UCSD-AML1 (cell line): ENCODE data around the gene AKT1S1.

Source experiments
- DNase-seq: peaks from one replicate; lab custom pipeline; 2025; ENCODE audit not compliant: unreplicated experiment; lab: John Stamatoyannopoulos, UW

Gene AKT1S1

GRCh38 chr19:49907745-49908446 lies 30.7 kb upstream of the AKT1S1 start:
- no peak for DNase-seq

GRCh38 chr19:49906879-49907564 lies 29.9 kb upstream of the AKT1S1 start:
- no peak for DNase-seq

GRCh38 chr19:49904136-49904535 lies 27.0 kb upstream of the AKT1S1 start:
- no peak for DNase-seq

DNA sequence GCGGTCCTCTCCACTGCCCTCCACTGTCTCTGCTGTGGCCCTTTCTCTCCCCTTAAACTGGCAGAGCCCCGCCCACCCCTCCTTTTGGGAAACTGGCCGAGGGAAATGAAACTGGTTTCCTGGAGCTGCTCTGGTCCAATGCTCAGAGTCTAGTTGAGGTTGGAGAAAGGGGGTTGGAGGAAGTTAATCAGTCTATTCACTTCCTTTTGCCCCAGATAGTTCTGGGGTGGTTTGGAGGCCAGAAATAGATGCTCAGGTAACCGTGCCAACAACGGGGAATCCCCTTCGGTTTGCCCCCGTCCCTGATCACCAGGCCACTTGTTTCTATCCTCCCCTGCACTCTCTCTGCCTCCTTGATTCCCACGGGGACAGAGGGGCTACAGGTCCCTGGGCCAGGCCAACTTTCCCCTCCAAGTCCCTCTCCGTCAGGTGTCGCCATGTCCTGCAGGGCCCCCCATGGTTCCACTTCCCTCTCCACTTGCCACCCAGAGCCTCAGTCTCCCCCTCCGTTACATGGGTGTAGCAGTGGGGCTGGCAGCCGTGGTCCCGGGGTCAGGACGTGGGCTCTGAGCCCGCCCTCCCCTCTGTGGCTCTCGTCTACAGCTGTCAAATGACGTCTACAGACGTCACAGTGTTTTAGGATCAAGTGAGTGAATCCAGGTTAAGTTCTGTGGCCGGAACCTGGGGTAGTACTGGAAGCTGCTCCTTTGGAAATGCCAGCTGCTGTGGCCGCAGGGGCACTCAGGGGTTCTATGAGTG lies 19.9 kb upstream of the AKT1S1 start, which contains the start of gene IL4I1:
Gene IL4I1, minus strand, starts transcription at position 25 of the 759 bp plus-strand sequence. CDS start 727 bp downstream, outside the sequence.
- DNase-seq, result peak; percentile 70

- DNase-seq, result no peak
These were observed 18.6 kb upstream of the AKT1S1 start for GRCh38 chr19:49895566-49896297.

GRCh38 chr19:49894879-49895565 lies 17.9 kb upstream of the AKT1S1 start:
- no peak for DNase-seq

DNA sequence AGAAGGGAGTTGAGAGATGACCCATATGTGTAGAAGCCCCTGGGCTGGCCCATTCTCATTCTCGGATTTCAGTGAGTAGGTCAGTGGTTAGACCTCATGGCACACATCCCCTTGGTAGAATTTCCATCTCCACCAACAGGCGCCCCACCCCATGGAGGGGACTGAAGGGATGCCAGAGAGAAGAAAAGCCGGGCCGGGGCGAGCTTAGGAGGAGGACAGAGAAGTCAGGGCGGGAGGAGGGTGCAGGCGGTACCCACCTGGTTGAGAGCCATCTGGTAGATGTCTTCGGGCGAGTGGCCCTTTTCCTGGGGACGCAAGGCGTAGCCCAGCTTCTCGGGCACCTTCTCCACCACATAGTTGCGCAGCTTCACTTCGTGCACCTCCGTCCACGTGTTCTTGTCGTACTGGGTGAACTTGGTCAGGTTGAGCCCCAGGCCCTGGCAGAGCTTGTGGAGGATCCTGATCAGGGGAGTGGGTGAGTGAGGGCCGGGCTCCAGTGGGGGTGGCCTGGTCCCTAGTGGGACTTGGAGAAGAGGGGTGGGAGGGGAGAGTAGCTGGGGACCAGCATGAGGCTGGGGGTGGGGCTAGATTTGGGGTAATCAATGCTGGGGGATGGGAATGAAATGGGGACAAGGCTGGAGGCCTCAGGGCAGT lies 17.0 kb upstream of the AKT1S1 start:
- DNase-seq, result no peak

GRCh38 chr19:49892716-49893115 lies 15.6 kb upstream of the AKT1S1 start:
- no peak for DNase-seq

- no peak for DNase-seq
These were observed 14.2 kb upstream of the AKT1S1 start for GRCh38 chr19:49891393-49891792.

DNA sequence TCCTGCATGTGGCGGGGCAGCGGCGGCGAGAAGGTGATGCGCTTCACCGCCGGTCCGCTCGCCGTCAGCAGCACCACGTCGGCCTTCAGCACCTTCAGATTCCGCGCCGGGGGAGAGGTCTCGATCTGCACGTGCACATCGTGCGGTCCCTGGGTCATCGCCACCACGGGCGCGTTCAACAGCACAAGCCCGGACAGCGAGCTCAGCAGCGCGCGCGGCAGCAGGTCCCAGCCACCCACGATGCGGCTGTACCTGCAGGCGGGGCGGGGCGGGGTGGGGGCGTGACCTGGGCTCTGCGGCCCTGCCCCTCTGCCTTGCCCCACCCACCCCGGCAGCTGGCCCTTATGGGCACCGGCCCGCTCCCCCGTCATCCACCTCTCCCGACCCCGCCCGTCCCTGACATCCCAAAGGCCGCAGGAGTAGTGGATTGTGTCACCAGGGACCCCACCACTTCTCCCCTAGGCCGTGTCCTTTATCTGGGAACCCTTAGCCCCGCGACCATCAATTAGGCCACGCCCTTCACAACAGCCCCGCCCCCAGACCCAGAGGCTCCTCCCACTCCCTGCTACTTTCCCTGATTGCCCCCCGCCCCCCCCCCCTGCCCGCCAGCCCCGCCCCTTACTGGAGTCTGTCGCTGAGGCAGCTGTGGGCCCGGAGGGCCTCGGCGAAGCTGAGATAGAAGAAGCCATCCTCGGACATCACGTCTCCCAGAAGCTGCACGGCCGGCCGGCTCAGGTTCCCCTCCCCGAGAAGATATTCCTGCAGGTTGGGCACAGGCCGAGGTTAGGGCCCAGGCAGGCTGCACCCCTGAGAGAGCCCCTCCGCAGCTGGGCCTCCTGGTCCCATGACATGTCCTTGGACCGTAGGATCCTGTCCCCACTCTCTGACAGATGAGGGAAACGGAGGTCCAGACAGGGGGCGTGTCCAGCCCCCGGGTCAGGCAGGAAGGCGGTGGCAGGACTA lies 13.5 kb upstream of the AKT1S1 start:
- no peak for DNase-seq

- DNase-seq, result no peak
These were observed 12.7 kb upstream of the AKT1S1 start for GRCh38 chr19:49889687-49890348.

- DNase-seq, result no peak
These were observed 12.0 kb upstream of the AKT1S1 start for GRCh38 chr19:49889038-49889686.

- DNase-seq, result no peak
These were observed 11.3 kb upstream of the AKT1S1 start for GRCh38 chr19:49888510-49888824.

DNA sequence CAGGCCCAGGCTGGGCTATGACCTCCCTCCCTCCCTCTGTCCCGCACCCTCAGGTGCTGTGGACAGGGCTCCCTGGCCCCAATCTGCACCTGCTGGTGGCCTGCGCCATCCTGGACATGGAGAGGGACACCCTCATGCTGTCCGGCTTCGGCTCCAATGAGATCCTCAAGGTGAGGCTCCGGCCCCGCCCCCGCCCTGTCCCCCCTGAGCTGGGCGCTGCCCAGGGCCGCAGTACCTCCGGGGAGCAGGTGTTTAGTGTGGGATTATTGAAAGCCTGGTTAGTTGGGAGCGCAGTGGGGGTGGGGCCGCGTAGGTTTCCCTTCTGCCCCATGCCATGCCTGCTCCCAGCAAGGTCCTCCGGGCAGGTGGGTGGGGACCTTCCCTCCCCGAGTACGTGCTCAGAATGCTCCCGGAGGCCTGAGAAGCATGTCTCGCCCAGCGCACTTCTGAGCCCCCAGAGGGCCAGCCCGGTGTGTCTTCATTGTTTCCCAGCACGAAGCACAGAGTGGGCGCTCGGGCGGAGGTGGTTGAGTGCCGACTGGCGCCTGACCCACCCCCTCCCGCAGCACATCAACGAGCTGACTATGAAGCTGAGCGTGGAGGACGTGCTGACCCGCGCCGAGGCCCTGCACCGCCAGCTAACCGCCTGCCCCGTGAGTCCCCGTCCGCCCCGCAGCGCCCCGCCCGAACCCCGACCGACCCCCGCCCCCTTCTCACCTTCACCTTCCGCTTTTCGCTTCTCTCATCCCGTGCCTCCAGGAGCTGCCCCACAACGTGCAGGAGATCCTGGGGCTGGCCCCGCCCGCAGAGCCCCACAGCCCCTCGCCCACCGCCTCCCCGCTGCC lies 10.7 kb upstream of the AKT1S1 start:
- no peak for DNase-seq

DNA sequence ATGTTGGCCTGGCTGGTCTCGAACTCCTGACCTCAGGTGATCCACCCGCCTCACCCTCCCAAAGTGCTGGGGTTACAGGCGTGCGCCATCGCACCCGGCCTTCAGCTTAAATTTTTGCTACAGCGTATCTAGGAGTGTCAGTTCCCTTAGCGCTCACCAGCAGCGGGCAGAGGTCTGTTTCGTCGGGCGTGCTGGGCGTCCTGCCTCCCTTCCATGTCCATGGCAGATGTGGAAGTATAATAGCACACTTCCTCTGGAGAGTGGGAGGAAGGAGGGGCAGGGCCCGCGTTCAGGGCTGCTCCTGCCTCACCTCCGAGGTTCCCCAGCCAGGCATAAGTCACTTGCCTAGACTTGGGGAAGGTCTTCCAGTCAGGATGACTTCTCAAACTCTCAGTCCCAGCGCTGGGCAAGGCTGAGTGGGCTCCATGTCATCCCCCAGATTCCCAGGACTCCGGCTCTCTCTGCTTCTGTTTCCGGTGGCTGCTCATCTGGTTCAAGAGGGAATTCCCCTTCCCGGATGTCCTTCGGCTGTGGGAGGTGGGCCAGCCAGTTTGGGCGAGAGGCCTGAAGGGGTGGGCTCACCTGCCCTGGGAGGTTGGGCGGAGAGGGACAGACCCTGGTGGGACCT lies 10.0 kb upstream of the AKT1S1 start:
- no peak for DNase-seq

- no peak for DNase-seq
These were observed 7.6 kb upstream of the AKT1S1 start for GRCh38 chr19:49884760-49885159.

DNA sequence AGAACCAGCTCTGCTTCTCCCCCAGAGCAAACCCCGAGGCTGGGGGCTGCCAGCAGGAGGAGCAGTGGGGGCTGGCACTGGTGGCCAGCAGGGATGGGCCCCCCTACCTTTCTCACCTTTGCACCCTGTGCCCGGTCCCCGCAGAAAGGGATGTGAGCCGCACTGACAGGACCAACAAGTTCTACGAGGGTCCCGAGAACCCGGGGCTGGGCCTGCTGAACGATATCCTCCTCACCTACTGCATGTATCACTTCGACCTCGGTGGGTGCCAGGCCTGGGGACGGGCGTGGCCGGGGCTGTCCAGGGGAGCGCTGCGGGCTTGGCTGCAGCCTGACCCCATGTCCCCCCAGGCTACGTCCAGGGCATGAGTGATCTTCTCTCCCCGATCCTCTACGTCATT lies 7.0 kb upstream of the AKT1S1 start:
- DNase-seq, result no peak
